ENCODE data around the gene ZSWIM8.

Gene ZSWIM8

DNA sequence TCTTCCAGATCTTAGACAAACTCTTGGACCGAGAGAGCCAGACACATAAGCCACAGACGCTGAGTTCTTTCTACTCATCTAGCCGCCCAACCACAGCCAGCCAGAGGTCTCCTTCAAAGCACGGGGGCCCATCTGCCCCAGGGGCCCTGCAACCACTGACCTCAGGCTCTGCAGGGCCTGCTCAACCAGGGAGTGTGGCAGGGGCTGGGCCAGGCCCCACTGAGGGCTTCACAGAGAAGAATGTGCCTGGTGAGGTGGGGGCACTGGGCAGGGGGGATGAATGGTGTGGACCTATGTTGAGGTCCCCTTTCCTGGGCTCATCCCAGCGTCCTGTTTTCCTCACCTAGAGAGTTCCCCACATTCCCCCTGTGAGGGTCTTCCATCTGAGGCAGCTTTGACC, 11.4 kb downstream of the ZSWIM8 start:
- no peak overlapping the region for H3K4me3 ChIP-seq (ENCODE audit: low read depth, low read length)
- no peak for DNase-seq (ENCODE audit: low read depth, low spot score)
- TF ChIP-seq, protein P1, sequence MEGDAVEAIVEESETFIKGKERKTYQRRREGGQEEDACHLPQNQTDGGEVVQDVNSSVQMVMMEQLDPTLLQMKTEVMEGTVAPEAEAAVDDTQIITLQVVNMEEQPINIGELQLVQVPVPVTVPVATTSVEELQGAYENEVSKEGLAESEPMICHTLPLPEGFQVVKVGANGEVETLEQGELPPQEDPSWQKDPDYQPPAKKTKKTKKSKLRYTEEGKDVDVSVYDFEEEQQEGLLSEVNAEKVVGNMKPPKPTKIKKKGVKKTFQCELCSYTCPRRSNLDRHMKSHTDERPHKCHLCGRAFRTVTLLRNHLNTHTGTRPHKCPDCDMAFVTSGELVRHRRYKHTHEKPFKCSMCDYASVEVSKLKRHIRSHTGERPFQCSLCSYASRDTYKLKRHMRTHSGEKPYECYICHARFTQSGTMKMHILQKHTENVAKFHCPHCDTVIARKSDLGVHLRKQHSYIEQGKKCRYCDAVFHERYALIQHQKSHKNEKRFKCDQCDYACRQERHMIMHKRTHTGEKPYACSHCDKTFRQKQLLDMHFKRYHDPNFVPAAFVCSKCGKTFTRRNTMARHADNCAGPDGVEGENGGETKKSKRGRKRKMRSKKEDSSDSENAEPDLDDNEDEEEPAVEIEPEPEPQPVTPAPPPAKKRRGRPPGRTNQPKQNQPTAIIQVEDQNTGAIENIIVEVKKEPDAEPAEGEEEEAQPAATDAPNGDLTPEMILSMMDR (IDR thresholded peaks at IDR 0.05; ENCODE audit: low read depth, low read length): no peak
- in situ Hi-C loops (cut with HindIII; ENCODE audit: low sequenced_read_pairs): no loop called here

DNA sequence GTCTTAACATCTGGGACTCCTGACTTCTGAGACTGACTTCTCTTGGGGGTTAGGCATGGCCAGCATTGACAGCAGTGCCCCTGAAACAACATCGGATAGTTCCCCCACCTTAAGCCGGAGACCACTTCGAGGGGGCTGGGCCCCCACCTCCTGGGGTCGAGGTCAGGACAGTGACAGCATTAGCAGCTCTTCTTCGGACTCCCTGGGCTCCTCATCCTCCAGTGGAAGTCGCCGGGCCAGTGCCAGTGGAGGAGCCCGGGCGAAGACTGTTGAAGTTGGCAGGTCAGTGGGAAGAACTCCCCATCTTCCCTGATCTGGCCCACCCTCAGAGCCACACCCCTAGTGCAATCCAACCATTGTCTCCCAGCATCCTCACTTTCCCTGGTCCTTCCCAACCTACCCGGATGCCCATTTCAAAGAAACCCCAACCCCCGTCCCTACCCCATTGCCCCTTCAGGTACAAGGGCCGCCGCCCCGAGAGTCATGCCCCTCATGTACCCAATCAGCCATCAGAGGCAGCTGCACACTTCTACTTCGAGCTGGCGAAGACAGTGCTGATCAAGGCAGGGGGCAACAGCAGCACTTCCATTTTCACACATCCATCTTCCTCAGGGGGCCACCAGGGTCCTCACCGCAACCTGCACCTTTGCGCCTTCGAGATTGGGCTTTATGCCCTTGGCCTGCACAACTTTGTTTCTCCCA, 12.1 kb downstream of the ZSWIM8 start:
- no peak overlapping the region for H3K4me3 ChIP-seq (ENCODE audit: low read depth, low read length)
- DNase-seq (ENCODE audit: low read depth, low spot score): no peak
- in situ Hi-C loops (cut with HindIII; ENCODE audit: low sequenced_read_pairs): no loop called here
- TF ChIP-seq, protein P1 (IDR thresholded peaks at IDR 0.05; ENCODE audit: low read depth, low read length): no peak

DNA sequence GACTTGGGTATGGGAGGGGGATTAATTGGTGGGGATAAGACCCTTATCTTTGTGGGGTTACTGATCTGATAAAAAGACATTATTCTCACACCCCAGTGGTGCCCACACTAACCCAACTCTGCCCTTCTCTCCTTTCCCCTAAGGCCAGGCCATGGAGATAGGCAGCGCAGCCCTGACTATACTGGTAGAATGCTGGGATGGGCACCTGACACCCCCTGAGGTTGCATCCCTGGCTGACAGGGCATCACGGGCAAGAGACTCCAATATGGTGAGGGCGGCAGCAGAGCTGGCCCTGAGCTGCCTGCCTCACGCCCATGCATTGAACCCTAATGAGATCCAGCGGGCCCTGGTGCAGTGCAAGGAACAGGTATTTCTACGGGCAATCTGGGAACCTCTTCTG, 12.7 kb downstream of the ZSWIM8 start:
- in situ Hi-C loops (cut with HindIII; ENCODE audit: low sequenced_read_pairs): no loop called here
- no peak for DNase-seq (ENCODE audit: low read depth, low spot score)
- TF ChIP-seq, protein P1 (IDR thresholded peaks at IDR 0.05; ENCODE audit: low read depth, low read length): no peak

DNA sequence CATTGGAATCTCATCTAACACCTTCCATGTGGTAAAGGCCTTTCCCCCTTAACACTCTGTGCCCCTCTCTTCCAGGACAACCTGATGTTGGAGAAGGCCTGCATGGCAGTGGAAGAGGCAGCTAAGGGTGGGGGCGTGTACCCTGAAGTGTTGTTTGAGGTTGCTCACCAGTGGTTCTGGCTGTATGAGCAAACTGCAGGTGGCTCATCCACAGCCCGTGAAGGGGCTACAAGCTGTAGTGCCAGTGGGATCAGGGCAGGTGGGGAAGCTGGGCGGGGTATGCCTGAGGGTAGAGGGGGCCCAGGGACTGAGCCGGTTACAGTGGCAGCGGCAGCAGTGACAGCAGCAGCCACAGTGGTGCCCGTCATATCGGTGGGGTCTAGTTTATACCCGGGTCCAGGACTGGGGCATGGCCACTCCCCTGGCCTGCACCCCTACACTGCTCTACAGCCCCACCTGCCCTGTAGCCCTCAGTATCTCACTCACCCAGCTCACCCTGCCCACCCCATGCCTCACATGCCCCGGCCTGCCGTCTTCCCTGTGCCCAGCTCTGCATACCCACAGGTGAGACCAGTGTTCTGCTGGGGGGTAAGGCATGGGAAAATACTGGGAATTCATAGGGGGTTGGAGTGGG, 13.6 kb downstream of the ZSWIM8 start:
- DNase-seq (ENCODE audit: low read depth, low spot score): no peak
- in situ Hi-C loops (cut with HindIII; ENCODE audit: low sequenced_read_pairs): no loop called here
- TF ChIP-seq, protein P1 (IDR thresholded peaks at IDR 0.05; ENCODE audit: low read depth, low read length): no peak
- H3K4me3 ChIP-seq (ENCODE audit: low read depth, low read length): no peak overlapping the region

More for the DNA sequence above, 12.7 kb downstream of the ZSWIM8 start:
- no peak overlapping the region for H3K4me3 ChIP-seq (ENCODE audit: low read depth, low read length)

DNA sequence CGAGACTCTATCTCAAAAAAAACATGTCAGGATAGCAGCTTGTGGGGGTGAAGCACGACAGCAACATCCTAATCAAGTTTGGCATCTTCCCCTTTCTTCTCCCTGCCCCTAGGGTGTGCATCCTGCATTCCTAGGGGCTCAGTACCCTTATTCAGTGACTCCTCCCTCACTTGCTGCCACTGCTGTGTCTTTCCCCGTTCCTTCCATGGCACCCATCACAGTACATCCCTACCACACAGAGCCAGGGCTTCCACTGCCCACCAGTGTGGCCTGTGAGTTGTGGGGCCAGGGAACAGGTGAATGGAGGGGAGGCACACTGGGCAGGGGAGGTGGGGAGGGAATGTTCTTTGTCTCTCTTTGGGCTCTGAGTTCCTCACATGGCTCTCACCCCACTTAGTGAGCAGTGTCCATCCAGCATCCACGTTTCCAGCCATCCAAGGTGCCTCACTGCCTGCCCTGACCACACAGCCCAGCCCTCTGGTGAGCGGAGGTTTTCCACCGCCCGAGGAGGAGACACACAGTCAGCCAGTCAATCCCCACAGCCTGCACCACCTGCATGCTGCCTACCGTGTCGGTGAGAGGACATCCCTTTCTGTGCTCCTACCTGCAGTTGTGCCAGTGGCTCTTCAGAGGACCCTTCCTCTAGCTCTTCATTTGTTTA, 14.6 kb downstream of the ZSWIM8 start:
- TF ChIP-seq, protein P1 (IDR thresholded peaks at IDR 0.05; ENCODE audit: low read depth, low read length): no peak
- DNase-seq (ENCODE audit: low read depth, low spot score): no peak
- in situ Hi-C loops (cut with HindIII; ENCODE audit: low sequenced_read_pairs): no loop called here
- no peak overlapping the region for H3K4me3 ChIP-seq (ENCODE audit: low read depth, low read length)

DNA sequence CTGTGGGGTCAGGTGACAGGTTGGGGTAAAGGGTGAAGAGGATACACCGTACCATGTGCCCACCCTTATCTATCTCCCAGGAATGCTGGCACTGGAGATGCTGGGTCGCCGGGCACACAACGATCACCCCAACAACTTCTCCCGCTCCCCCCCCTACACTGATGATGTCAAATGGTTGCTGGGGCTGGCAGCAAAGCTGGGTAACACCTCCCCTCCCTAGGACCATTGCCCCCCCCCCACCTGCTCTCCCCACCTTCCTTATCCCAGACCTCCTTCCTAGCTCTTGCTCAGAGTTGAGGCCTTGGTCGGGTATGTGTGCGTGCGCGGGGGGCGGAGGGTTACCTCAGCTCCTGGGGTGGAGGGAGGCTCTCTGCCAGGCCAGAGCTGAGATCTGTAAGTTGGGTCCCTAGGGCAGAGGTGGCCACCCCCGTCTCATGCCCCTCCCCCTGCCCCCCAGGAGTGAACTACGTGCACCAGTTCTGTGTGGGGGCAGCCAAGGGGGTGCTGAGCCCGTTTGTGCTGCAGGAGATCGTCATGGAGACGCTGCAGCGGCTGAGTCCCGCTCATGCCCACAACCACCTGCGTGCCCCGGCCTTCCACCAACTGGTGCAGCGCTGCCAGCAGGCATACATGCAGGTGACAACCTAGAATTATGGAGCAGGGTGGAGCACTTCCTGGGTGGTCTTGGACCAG, 15.3 kb downstream of the ZSWIM8 start:
- DNase-seq (ENCODE audit: low read depth, low spot score): no peak
- in situ Hi-C loops (cut with HindIII; ENCODE audit: low sequenced_read_pairs): no loop called here
- no peak overlapping the region for H3K4me3 ChIP-seq (ENCODE audit: low read depth, low read length)
- TF ChIP-seq, protein P1 (IDR thresholded peaks at IDR 0.05; ENCODE audit: low read depth, low read length): no peak
